WTC11 (cell line): ENCODE results near the gene LELP1.

Experiments used
- ATF6 ChIP-seq: sonication (generic); formaldehyde crosslinking; IDR thresholded peaks from 2 replicates; pipeline ENCODE4 v1.8.1; 2023; ENCODE audit warnings: mild to moderate bottlenecking, missing genetic modification reagents
- MYBL2 ChIP-seq: sonication (generic); formaldehyde crosslinking; IDR thresholded peaks from 2 replicates; pipeline ENCODE4 v1.8.1; 2023; ENCODE audit warnings: mild to moderate bottlenecking, moderate library complexity, missing genetic modification reagents
- NFYB ChIP-seq: sonication (generic); formaldehyde crosslinking; conservative IDR thresholded peaks from 2 replicates; pipeline ENCODE4 v1.8.0; 2022; ENCODE audit warnings: low read depth, missing genetic modification reagents
- TP53 ChIP-seq: sonication (generic); formaldehyde crosslinking; IDR thresholded peaks from 2 replicates; pipeline ENCODE4 v1.8.1; 2023; ENCODE audit warnings: mild to moderate bottlenecking, missing genetic modification reagents
- ZBTB21 ChIP-seq: sonication (generic); formaldehyde crosslinking; IDR thresholded peaks from 2 replicates; pipeline ENCODE4 v1.8.1; 2023; ENCODE audit warnings: mild to moderate bottlenecking, missing genetic modification reagents, borderline replicate concordance
- TF ChIP-seq, protein P1 (sequence below): fragments of 200-600 bp; IDR thresholded peaks from 2 replicates; pipeline ENCODE4 v1.8.0; 2022; ENCODE audit warnings: antibody characterized with exemption
- TF ChIP-seq, protein P2 (sequence below): sonication (generic); formaldehyde crosslinking; IDR thresholded peaks from 2 replicates; pipeline ENCODE4 v1.8.1; 2023; ENCODE audit warnings: mild to moderate bottlenecking, missing genetic modification reagents, moderate library complexity
- TF ChIP-seq, protein P3 (sequence below): sonication (generic); formaldehyde crosslinking; IDR thresholded peaks from 2 replicates; pipeline ENCODE4 v1.8.1; 2023; ENCODE audit warnings: mild to moderate bottlenecking, missing genetic modification reagents

GRCh38 chr1:153228491-153228890 lies 25.3 kb downstream of the LELP1 start:
- TF ChIP-seq MYBL2 (CRISPR knock-in tag) (no peak), ZBTB21 (CRISPR knock-in tag) (no peak), ATF6 (CRISPR knock-in tag) (no peak), NFYB (CRISPR knock-in tag) (no peak), TP53 (no peak)
- TF ChIP-seq, protein P1, sequence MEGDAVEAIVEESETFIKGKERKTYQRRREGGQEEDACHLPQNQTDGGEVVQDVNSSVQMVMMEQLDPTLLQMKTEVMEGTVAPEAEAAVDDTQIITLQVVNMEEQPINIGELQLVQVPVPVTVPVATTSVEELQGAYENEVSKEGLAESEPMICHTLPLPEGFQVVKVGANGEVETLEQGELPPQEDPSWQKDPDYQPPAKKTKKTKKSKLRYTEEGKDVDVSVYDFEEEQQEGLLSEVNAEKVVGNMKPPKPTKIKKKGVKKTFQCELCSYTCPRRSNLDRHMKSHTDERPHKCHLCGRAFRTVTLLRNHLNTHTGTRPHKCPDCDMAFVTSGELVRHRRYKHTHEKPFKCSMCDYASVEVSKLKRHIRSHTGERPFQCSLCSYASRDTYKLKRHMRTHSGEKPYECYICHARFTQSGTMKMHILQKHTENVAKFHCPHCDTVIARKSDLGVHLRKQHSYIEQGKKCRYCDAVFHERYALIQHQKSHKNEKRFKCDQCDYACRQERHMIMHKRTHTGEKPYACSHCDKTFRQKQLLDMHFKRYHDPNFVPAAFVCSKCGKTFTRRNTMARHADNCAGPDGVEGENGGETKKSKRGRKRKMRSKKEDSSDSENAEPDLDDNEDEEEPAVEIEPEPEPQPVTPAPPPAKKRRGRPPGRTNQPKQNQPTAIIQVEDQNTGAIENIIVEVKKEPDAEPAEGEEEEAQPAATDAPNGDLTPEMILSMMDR = no peak
- TF ChIP-seq, protein P2, sequence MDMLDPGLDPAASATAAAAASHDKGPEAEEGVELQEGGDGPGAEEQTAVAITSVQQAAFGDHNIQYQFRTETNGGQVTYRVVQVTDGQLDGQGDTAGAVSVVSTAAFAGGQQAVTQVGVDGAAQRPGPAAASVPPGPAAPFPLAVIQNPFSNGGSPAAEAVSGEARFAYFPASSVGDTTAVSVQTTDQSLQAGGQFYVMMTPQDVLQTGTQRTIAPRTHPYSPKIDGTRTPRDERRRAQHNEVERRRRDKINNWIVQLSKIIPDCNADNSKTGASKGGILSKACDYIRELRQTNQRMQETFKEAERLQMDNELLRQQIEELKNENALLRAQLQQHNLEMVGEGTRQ (CRISPR knock-in tag) = no peak
- TF ChIP-seq, protein P3, sequence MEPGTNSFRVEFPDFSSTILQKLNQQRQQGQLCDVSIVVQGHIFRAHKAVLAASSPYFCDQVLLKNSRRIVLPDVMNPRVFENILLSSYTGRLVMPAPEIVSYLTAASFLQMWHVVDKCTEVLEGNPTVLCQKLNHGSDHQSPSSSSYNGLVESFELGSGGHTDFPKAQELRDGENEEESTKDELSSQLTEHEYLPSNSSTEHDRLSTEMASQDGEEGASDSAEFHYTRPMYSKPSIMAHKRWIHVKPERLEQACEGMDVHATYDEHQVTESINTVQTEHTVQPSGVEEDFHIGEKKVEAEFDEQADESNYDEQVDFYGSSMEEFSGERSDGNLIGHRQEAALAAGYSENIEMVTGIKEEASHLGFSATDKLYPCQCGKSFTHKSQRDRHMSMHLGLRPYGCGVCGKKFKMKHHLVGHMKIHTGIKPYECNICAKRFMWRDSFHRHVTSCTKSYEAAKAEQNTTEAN (CRISPR knock-in tag) = no peak
